Testis (tissue), 3 donors: Measurements from ENCODE around the gene PLAAT3. TPM values are rescaled to one million over a fixed set of nuclear protein-coding genes. Genes with fewer than 3 reads are reported as not detected.

Experiments
- DNase-seq: peaks from one replicate; pipeline ENCODE4 v3.0.0-alpha.2; 2019
- H3K27ac ChIP-seq, 2 donors: fragments of 200-600 bp; sonication (generic); one replicate each; pipeline ENCODE4 v1.5.1; 2019
- H3K27me3 ChIP-seq: fragments of 200-600 bp; sonication (generic); one replicate; pipeline ENCODE4 v1.5.1; 2019
- H3K36me3 ChIP-seq: fragments of 200-600 bp; sonication (generic); one replicate; pipeline ENCODE4 v1.5.1; 2017; ENCODE audit warnings: low read depth; ENCODE audit errors: missing control alignments
- H3K4me1 ChIP-seq: fragments of 200-600 bp; sonication (generic); one replicate; pipeline ENCODE4 v1.5.1; 2019
- H3K4me3 ChIP-seq, 2 donors: fragments of 200-600 bp; sonication (generic); one replicate each; pipeline ENCODE4 v1.5.1; 2017 to 2019
- H3K9me3 ChIP-seq: fragments of 200-600 bp; sonication (generic); one replicate; pipeline ENCODE4 v1.5.1; 2017
- CTCF ChIP-seq, 3 experiments: fragments of 450-650 bp in 2 of 3; fragments of 200-600 bp in 1 of 3; sonication (generic) in 1 of 3; IDR thresholded peaks; one replicate each; pipeline ENCODE4 v1.5.1; 2016 to 2019; ENCODE audit warnings: antibody characterized with exemption in 3 of 3, mild to moderate bottlenecking in 2 of 3, moderate library complexity in 1 of 3
- POLR2A ChIP-seq: fragments of 450-650 bp; IDR thresholded peaks from one replicate; pipeline ENCODE4 v1.6.1; 2017; ENCODE audit warnings: antibody characterized with exemption, mild to moderate bottlenecking, moderate library complexity
- WGBS, 2 donors: methylation state at CpG; one replicate each; pipeline ENCODE4 v1.1.5; 2018; 5-methylcytosine and 5-hydroxymethylcytosine counted together
- intact Hi-C: fragments of 100-400 bp; cut with DNase I; formaldehyde crosslinking; loops from one replicate; pipeline ENCODE4 v1.15.1; 2023; ENCODE audit warnings: low total_unique reads
- polyA plus RNA-seq: library from polyadenylated mRNA; stranded (reverse); fragments of 350-450 nt; fragmentation: Illumina TruSeq; extraction: RNeasy Lipid Tissue Mini Kit (QIAGEN cat#74804); gene quantifications from one replicate; pipeline ENCODE4 v1.2.3, GENCODE V29; 2014; ENCODE audit warnings: low read depth, low replicate concordance; ENCODE audit not compliant: insufficient read depth
- total RNA-seq, 2 donors: library from RNA; depleted of rRNA; stranded (reverse); fragments of >200 nt; gene quantifications; one replicate each; pipeline ENCODE4 v1.2.3, GENCODE V29; 2016

The PLAAT3 gene
- total and polyA plus RNA-seq, 3 donors from 2014 or later, result 136 to 301 (median 147) TPM

GRCh38 chr11:63616953-63617352 lies 2.7 kb upstream of the PLAAT3 start:
- intact Hi-C loops, result no loop called here
- WGBS, 2 donors, result 35 to 60% methylated on average over 3 of the region's 3 CpGs
- H3K36me3 ChIP-seq, result no peaks in the 10 kb centered on the region
- no peak for DNase-seq
- TF ChIP-seq POLR2A, result no peak
- no peak for TF ChIP-seq CTCF (IDR thresholded peaks at IDR 0.05)
- H3K4me1 ChIP-seq, result no peaks in the 10 kb centered on the region
- H3K27me3 ChIP-seq, result no peaks in the 10 kb centered on the region
- no peaks in the 10 kb centered on the region for H3K9me3 ChIP-seq
- no peak overlapping the region for H3K4me3 ChIP-seq
- no peak overlapping the region for H3K27ac ChIP-seq

GRCh38 chr11:63613517-63614135 lies 607 bp downstream of the PLAAT3 start:
- WGBS, 2 donors, result 1 to 2% methylated on average over 8 to 34 of the region's 45 CpGs

GRCh38 chr11:63612181-63612580 lies 2.1 kb downstream of the PLAAT3 start:
- no peak overlapping the region for H3K4me3 ChIP-seq
- peaks cover 30% of the 10 kb centered on the region for H3K4me1 ChIP-seq
- no peaks in the 10 kb centered on the region for H3K27me3 ChIP-seq
- peak overlapping the region; percentile 37 to 86 for H3K27ac ChIP-seq
- TF ChIP-seq CTCF (IDR thresholded peaks at IDR 0.05), result no peak
- no peak for TF ChIP-seq POLR2A
- intact Hi-C loops, result no loop called here
- no peaks in the 10 kb centered on the region for H3K36me3 ChIP-seq
- peak; percentile 11 for DNase-seq
- no peaks in the 10 kb centered on the region for H3K9me3 ChIP-seq

More at GRCh38 chr11:63613517-63614135, 607 bp downstream of the PLAAT3 start:
- intact Hi-C loops, result no loop called here
- peak overlapping the region; percentile 82 to 86 for H3K27ac ChIP-seq
- peak; percentile 82 for DNase-seq
- no peaks in the 10 kb centered on the region for H3K27me3 ChIP-seq
- no peaks in the 10 kb centered on the region for H3K36me3 ChIP-seq
- no peaks in the 10 kb centered on the region for H3K9me3 ChIP-seq
- peak overlapping the region; percentile 81 to 86 for H3K4me3 ChIP-seq
- no peak for TF ChIP-seq POLR2A
- no peak for TF ChIP-seq CTCF (IDR thresholded peaks at IDR 0.05)
- H3K4me1 ChIP-seq, result peaks cover 24% of the 10 kb centered on the region

GRCh38 chr11:63611395-63611747 lies 2.9 kb downstream of the PLAAT3 start:
- Histone ChIP-seq H3K4me3 (no peak overlapping the region), H3K4me1 (peaks cover 30% of the 10 kb centered on the region), H3K9me3 (no peaks in the 10 kb centered on the region), H3K27ac (peak overlapping the region; percentile 71 to 86), H3K36me3 (no peaks in the 10 kb centered on the region), H3K27me3 (no peaks in the 10 kb centered on the region)
- TF ChIP-seq POLR2A (no peak), CTCF (IDR thresholded peaks at IDR 0.05) (no peak)
- intact Hi-C loops, result no loop called here
- no peak for DNase-seq
- 42 to 48% methylated on average over 1 of the region's 1 CpG for WGBS, 2 donors
